Measurements from ENCODE around the gene ERICH4. TPM values are rescaled to one million over a fixed set of nuclear protein-coding genes. Genes with fewer than 3 reads are reported as not detected.

ERICH4 gene
- total RNA-seq, 1 experiment from 2014 or later: not detected

DNA sequence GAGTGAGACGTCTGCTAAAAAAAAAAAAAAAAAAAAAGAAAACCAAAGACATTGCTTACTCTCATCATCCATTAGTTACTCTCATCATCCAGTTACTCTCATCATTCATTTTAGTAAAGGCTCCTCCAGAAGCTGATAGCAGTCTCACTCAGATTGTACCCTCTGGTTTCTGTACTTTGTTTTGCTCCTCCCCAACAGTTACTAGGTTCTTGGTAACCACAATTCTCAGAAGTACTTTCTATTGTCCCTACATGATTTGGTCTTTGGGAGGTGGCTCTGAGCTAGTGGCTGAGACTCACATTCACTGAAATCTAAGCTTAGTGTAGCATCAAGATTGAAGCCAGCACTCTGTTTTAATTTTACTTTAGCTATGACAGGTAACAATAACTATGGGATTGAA, 14.3 kb downstream of the ERICH4 start:
- H3K27ac ChIP-seq (ENCODE audit: low read depth, low read length): no peak overlapping the region
- CTCF ChIA-PET: interaction anchor here (0.8 kb wide), 1 partner anchor 9 kb away, joined by 3 read pairs; no protein-coding TSS in a partner anchor
- DNase-seq (ENCODE audit: low read depth, low spot score): no peak
- H3K9me3 ChIP-seq (ENCODE audit: control insufficient read depth in 1 of 2, insufficient read depth in 1 of 2, low read depth in 1 of 2, low read length in 2 of 2): 0 out of 4 replicates have a peak, but pooled peaks cover 0 to 3% of the 10 kb centered on the region in 2 experiments
- H3K9ac ChIP-seq (ENCODE audit: low read length): no peak overlapping the region
- peaks cover 39% of the 10 kb centered on the region for H3K27me3 ChIP-seq (ENCODE audit: insufficient read depth, low read length)
- H3K4me1 ChIP-seq (ENCODE audit: control insufficient read depth in 1 of 2, insufficient read depth in 2 of 2, low read length in 2 of 2): no peaks in the 10 kb centered on the region
- BruUV-seq (replicated peaks): no TSS peak
- TF ChIP-seq CBX3 (IDR thresholded peaks at IDR 0.05; ENCODE audit: low read depth) (no peak), SP1 (IDR thresholded peaks at IDR 0.05; ENCODE audit: low read depth) (no peak), RAD21 (IDR thresholded peaks at IDR 0.05; ENCODE audit: low read depth) (no peak), JUND (IDR thresholded peaks at IDR 0.05) (no peak), SIN3A (IDR thresholded peaks at IDR 0.05; ENCODE audit: low read depth) (no peak), FOSL1 (IDR thresholded peaks at IDR 0.05; ENCODE audit: low read depth) (no peak), POLR2AphosphoS5 (IDR thresholded peaks at IDR 0.05; ENCODE audit: low read depth, low read length) (no peak), EZH2 (IDR thresholded peaks at IDR 0.05) (no peak), EGR1 (IDR thresholded peaks at IDR 0.05; ENCODE audit: low read depth) (no peak), EZH2phosphoT487 (IDR thresholded peaks at IDR 0.05; ENCODE audit: borderline replicate concordance) (no peak), SRF (IDR thresholded peaks at IDR 0.05; ENCODE audit: low read depth) (no peak), REST (IDR thresholded peaks at IDR 0.05; ENCODE audit: low read depth) (no peak)
- TF ChIP-seq, protein P1, sequence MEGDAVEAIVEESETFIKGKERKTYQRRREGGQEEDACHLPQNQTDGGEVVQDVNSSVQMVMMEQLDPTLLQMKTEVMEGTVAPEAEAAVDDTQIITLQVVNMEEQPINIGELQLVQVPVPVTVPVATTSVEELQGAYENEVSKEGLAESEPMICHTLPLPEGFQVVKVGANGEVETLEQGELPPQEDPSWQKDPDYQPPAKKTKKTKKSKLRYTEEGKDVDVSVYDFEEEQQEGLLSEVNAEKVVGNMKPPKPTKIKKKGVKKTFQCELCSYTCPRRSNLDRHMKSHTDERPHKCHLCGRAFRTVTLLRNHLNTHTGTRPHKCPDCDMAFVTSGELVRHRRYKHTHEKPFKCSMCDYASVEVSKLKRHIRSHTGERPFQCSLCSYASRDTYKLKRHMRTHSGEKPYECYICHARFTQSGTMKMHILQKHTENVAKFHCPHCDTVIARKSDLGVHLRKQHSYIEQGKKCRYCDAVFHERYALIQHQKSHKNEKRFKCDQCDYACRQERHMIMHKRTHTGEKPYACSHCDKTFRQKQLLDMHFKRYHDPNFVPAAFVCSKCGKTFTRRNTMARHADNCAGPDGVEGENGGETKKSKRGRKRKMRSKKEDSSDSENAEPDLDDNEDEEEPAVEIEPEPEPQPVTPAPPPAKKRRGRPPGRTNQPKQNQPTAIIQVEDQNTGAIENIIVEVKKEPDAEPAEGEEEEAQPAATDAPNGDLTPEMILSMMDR (IDR thresholded peaks at IDR 0.05 in 2 of 3, conservative IDR thresholded peaks at IDR 0.05 in 1 of 3; ENCODE audit: borderline replicate concordance in 1 of 3, insufficient read depth in 1 of 3, low read depth in 2 of 3, low read length in 2 of 3): no peak
- TF ChIP-seq, protein P2, sequence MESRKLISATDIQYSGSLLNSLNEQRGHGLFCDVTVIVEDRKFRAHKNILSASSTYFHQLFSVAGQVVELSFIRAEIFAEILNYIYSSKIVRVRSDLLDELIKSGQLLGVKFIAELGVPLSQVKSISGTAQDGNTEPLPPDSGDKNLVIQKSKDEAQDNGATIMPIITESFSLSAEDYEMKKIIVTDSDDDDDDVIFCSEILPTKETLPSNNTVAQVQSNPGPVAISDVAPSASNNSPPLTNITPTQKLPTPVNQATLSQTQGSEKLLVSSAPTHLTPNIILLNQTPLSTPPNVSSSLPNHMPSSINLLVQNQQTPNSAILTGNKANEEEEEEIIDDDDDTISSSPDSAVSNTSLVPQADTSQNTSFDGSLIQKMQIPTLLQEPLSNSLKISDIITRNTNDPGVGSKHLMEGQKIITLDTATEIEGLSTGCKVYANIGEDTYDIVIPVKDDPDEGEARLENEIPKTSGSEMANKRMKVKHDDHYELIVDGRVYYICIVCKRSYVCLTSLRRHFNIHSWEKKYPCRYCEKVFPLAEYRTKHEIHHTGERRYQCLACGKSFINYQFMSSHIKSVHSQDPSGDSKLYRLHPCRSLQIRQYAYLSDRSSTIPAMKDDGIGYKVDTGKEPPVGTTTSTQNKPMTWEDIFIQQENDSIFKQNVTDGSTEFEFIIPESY (IDR thresholded peaks at IDR 0.05; ENCODE audit: extremely low read depth, insufficient replicate concordance, low read length): no peak
- no peaks in the 10 kb centered on the region for H3K9me2 ChIP-seq (ENCODE audit: insufficient read depth)
- no peaks in the 10 kb centered on the region for H3K36me3 ChIP-seq (ENCODE audit: control insufficient read depth in 1 of 2, insufficient read depth in 2 of 2, low read length in 2 of 2)
- no peaks in the 10 kb centered on the region for H4K20me1 ChIP-seq (ENCODE audit: insufficient read depth)
- RAD21 ChIA-PET (ENCODE audit: low non-redundant PET in 1 of 2, low total read pairs in 2 of 2, uncharacterized antibody in 2 of 2, unreplicated experiment in 2 of 2): no interaction called here
- ATAC-seq: no peak
- H3K4me2 ChIP-seq (ENCODE audit: low read length): no peak overlapping the region
- no peak overlapping the region for H3K4me3 ChIP-seq (replicated peaks in 1 of 2; ENCODE audit: low read depth in 1 of 2, low read length in 2 of 2)
- POLR2A ChIA-PET: no interaction called here
- intact Hi-C loops (cut with micrococcal nuclease): no loop called here
- H3K79me2 ChIP-seq (ENCODE audit: insufficient read depth, low read length): no peaks in the 10 kb centered on the region
- H2AFZ ChIP-seq (ENCODE audit: low read depth, low read length, poor library complexity, severe bottlenecking): no peak overlapping the region

Data from HCT116 (cell line).